Mesenchymal stem cell (in vitro differentiated cells and primary cell): ENCODE data around the gene RB1.

Experiments
- DNase-seq: peaks from one replicate; pipeline ENCODE4 v3.0.0-alpha.2; 2013
- H2AFZ ChIP-seq: one replicate; pipeline ENCODE4 v1.6.1; 2013; ENCODE audit warnings: low read depth, mild to moderate bottlenecking, control low read depth, inconsistent platforms, low read length, moderate library complexity
- H2AK5ac ChIP-seq: 2 replicates; pipeline ENCODE4 v1.6.1; 2013; ENCODE audit warnings: low read length, moderate library complexity, mild to moderate bottlenecking, inconsistent platforms; ENCODE audit not compliant: severe bottlenecking
- H2BK120ac ChIP-seq: one replicate; pipeline ENCODE4 v1.6.1; 2013; ENCODE audit warnings: low read depth, mild to moderate bottlenecking, inconsistent platforms, low read length, moderate library complexity
- H2BK12ac ChIP-seq, 2 experiments: one replicate each; pipeline ENCODE4 v1.6.1; 2013; ENCODE audit warnings: inconsistent platforms in 2 of 2, low read length in 2 of 2, mild to moderate bottlenecking in 2 of 2, moderate library complexity in 2 of 2, control low read depth in 1 of 2
- H2BK15ac ChIP-seq: one replicate; pipeline ENCODE4 v1.6.1; 2013; ENCODE audit warnings: mild to moderate bottlenecking, low read depth, inconsistent platforms; ENCODE audit not compliant: poor library complexity, severe bottlenecking
- H2BK5ac ChIP-seq: 2 replicates; pipeline ENCODE4 v1.6.1; 2013; ENCODE audit warnings: low read depth, mild to moderate bottlenecking, low read length, control low read depth, inconsistent platforms; ENCODE audit not compliant: poor library complexity, severe bottlenecking
- H3K14ac ChIP-seq, 2 experiments: one replicate each; pipeline ENCODE4 v1.6.1; 2013; ENCODE audit warnings: inconsistent platforms in 2 of 2, low read length in 2 of 2, control low read depth in 1 of 2, mild to moderate bottlenecking in 1 of 2, moderate library complexity in 1 of 2
- H3K18ac ChIP-seq, 2 experiments: one replicate each; pipeline ENCODE4 v1.6.1; 2013; ENCODE audit warnings: inconsistent platforms in 2 of 2, low read length in 2 of 2, control low read depth in 1 of 2, low read depth in 1 of 2, mild to moderate bottlenecking in 1 of 2
- H3K23ac ChIP-seq, 2 experiments: one replicate each; pipeline ENCODE4 v1.6.1; 2013; ENCODE audit warnings: inconsistent platforms in 2 of 2, low read length in 2 of 2, mild to moderate bottlenecking in 2 of 2, moderate library complexity in 2 of 2, control low read depth in 1 of 2
- H3K27ac ChIP-seq: 2 replicates; pipeline ENCODE4 v1.5.1; 2013; ENCODE audit warnings: mild to moderate bottlenecking, moderate library complexity, low read length, control low read depth, inconsistent platforms; ENCODE audit not compliant: poor library complexity, severe bottlenecking
- H3K27me3 ChIP-seq, 2 experiments: 2 replicates each; pipeline versions ENCODE4 v1.6.1 to v1.7.0; 2013; ENCODE audit warnings: low read length in 2 of 2, mild to moderate bottlenecking in 2 of 2, moderate library complexity in 2 of 2, control low read depth in 1 of 2, inconsistent platforms in 1 of 2; ENCODE audit not compliant: control insufficient read depth in 1 of 2, insufficient read depth in 1 of 2
- H3K36me3 ChIP-seq, 2 experiments: 2 replicates each; pipeline versions ENCODE4 v1.6.1 to v1.7.0; 2013; ENCODE audit warnings: low read length in 2 of 2, control low read depth in 1 of 2, inconsistent platforms in 1 of 2, low read depth in 1 of 2, mild to moderate bottlenecking in 1 of 2; ENCODE audit not compliant: insufficient read depth in 2 of 2, control insufficient read depth in 1 of 2
- H3K4ac ChIP-seq, 2 experiments: one replicate each; pipeline ENCODE4 v1.6.1; 2013; ENCODE audit warnings: inconsistent platforms in 2 of 2, low read length in 2 of 2, mild to moderate bottlenecking in 2 of 2, moderate library complexity in 2 of 2, control low read depth in 1 of 2, low read depth in 1 of 2
- H3K4me1 ChIP-seq: 2 replicates; pipeline ENCODE4 v1.6.1; 2013; ENCODE audit warnings: low read depth, low read length, control low read depth; ENCODE audit not compliant: control insufficient read depth, insufficient read depth
- H3K4me2 ChIP-seq: 2 replicates; pipeline ENCODE4 v1.6.1; 2013; ENCODE audit warnings: low read length, mild to moderate bottlenecking, inconsistent platforms; ENCODE audit not compliant: poor library complexity, severe bottlenecking
- H3K4me3 ChIP-seq, 2 experiments: 2 replicates each; pipeline versions ENCODE4 v1.5.1 to v1.7.0; 2013; ENCODE audit warnings: low read length in 2 of 2, mild to moderate bottlenecking in 2 of 2, control low read depth in 1 of 2, low read depth in 1 of 2; ENCODE audit not compliant: insufficient read depth in 1 of 2
- H3K79me1 ChIP-seq: replicated peaks from 2 replicates; pipeline ENCODE4 v1.6.1; 2013; ENCODE audit warnings: mild to moderate bottlenecking, control low read depth, low read length, inconsistent platforms; ENCODE audit not compliant: poor library complexity, severe bottlenecking
- H3K9ac ChIP-seq: 2 replicates; pipeline ENCODE4 v1.7.0; 2013; ENCODE audit warnings: mild to moderate bottlenecking, low read length, moderate library complexity
- H3K9me3 ChIP-seq: 2 replicates; pipeline ENCODE4 v1.7.0; 2013; ENCODE audit warnings: mild to moderate bottlenecking, low read length; ENCODE audit not compliant: control insufficient read depth
- H4K8ac ChIP-seq: one replicate; pipeline ENCODE4 v1.6.1; 2013; ENCODE audit warnings: inconsistent platforms, mild to moderate bottlenecking, low read length, moderate library complexity
- H4K91ac ChIP-seq: one replicate; pipeline ENCODE4 v1.6.1; 2013; ENCODE audit warnings: mild to moderate bottlenecking, low read length, inconsistent platforms
- WGBS: methylation state at CpG from one replicate; pipeline ENCODE4 v1.1.7; 2013; ENCODE audit warnings: mixed read lengths; 5-methylcytosine and 5-hydroxymethylcytosine counted together

The RB1 gene

DNA sequence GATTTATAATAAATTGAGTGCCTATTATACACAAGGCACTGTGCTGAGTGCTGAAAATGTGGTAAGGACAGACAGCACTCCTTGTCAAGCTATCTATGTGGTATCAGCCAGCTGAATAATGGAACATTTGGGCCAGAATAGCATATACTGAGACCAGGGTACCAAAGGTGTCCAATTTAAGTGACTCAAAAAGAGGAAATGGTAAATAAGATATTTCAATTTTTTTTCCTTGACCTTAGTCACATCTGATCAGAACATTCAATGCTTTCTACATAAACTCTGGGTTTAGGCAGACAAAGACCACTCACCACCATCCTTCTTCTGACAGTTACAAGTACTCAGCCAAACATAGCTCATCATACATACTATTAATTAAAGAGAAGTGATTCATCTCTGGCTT is 186.1 kb downstream of the RB1 start:
- Histone ChIP-seq H3K23ac (no peak overlapping the region), H2BK5ac (no peak overlapping the region), H3K4me1 (no peaks in the 10 kb centered on the region), H4K91ac (no peak overlapping the region), H2BK120ac (no peak overlapping the region), H3K9me3 (no peaks in the 10 kb centered on the region), H3K18ac (no peak overlapping the region), H3K4ac (no peak overlapping the region), H4K8ac (no peak overlapping the region), H2BK15ac (no peak overlapping the region), H3K4me2 (no peak overlapping the region), H3K36me3 (peaks cover 6% of the 10 kb centered on the region in 2 experiments), H2AK5ac (no peak overlapping the region), H2AFZ (no peak overlapping the region), H3K79me1 (no peaks in the 10 kb centered on the region), H3K4me3 (no peak overlapping the region), H3K9ac (no peak overlapping the region), H3K27me3 (no peaks in the 10 kb centered on the region), H3K27ac (no peak overlapping the region), H3K14ac (no peak overlapping the region), H2BK12ac (no peak overlapping the region)
- DNase-seq: no peak

GRCh38 chr13:48490241-48490640 is 186.7 kb downstream of the RB1 start:
- H2BK120ac ChIP-seq: no peak overlapping the region
- H4K8ac ChIP-seq: no peak overlapping the region
- H3K9me3 ChIP-seq: no peaks in the 10 kb centered on the region
- H3K4me3 ChIP-seq: no peak overlapping the region
- no peak overlapping the region for H2AFZ ChIP-seq
- no peak overlapping the region for H3K4me2 ChIP-seq
- H3K18ac ChIP-seq: no peak overlapping the region
- no peak overlapping the region for H2BK5ac ChIP-seq
- H2AK5ac ChIP-seq: no peak overlapping the region
- no CpG with 5 or more reads among the region's 3 CpGs for WGBS
- H3K14ac ChIP-seq: no peak overlapping the region
- no peak overlapping the region for H2BK12ac ChIP-seq
- no peaks in the 10 kb centered on the region for H3K4me1 ChIP-seq
- no peak overlapping the region for H3K23ac ChIP-seq
- no peak overlapping the region for H3K4ac ChIP-seq
- H3K27me3 ChIP-seq: no peaks in the 10 kb centered on the region
- H2BK15ac ChIP-seq: no peak overlapping the region
- H3K36me3 ChIP-seq: peaks cover 6% of the 10 kb centered on the region in 2 experiments
- no peaks in the 10 kb centered on the region for H3K79me1 ChIP-seq
- H3K9ac ChIP-seq: no peak overlapping the region
- DNase-seq: no peak
- no peak overlapping the region for H3K27ac ChIP-seq
- H4K91ac ChIP-seq: no peak overlapping the region

- no peak overlapping the region for H2BK12ac ChIP-seq
- no peak overlapping the region for H2BK120ac ChIP-seq
- H3K18ac ChIP-seq: no peak overlapping the region
- peak overlapping the region in 1 of 2 experiments; percentile 67 for H3K4me3 ChIP-seq
- no peaks in the 10 kb centered on the region for H3K79me1 ChIP-seq
- H3K9ac ChIP-seq: peak overlapping the region; percentile 55
- H2AFZ ChIP-seq: no peak overlapping the region
- no peak overlapping the region for H3K14ac ChIP-seq
- peaks cover 6% of the 10 kb centered on the region in 2 experiments for H3K36me3 ChIP-seq
- no peak overlapping the region for H3K4me2 ChIP-seq
- DNase-seq: no peak
- H2BK5ac ChIP-seq: no peak overlapping the region
- H3K4ac ChIP-seq: no peak overlapping the region
- H3K9me3 ChIP-seq: no peaks in the 10 kb centered on the region
- H4K8ac ChIP-seq: no peak overlapping the region
- H3K4me1 ChIP-seq: no peaks in the 10 kb centered on the region
- H3K27me3 ChIP-seq: no peaks in the 10 kb centered on the region
- no peak overlapping the region for H2AK5ac ChIP-seq
- no peak overlapping the region for H3K27ac ChIP-seq
- no peak overlapping the region for H2BK15ac ChIP-seq
- no peak overlapping the region for H3K23ac ChIP-seq
- H4K91ac ChIP-seq: no peak overlapping the region
Measured at GRCh38 chr13:48491423-48492095, 188.0 kb downstream of the RB1 start.

DNA sequence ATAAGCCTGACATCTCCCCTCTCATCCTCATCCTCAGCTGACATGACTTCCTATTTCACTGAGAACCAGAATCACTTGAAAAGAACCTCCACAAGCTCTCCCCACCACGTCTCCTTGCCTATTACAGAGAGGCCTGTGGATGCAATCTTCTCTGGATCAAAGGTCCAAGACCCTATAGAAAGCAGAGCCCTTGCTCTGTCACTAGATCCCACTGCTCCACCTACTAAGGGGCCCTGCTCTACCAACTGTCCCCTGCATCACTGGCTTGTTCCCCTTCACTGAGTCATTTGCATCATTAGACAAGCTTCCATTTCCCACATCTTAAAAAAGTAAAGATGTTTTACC is 188.5 kb downstream of the RB1 start:
- no peaks in the 10 kb centered on the region for H3K79me1 ChIP-seq
- no peak overlapping the region for H2AFZ ChIP-seq
- WGBS: 81% methylated on average over 1 of the region's 1 CpG
- no peak overlapping the region for H3K14ac ChIP-seq
- peak overlapping the region; percentile 67 for H4K8ac ChIP-seq
- peaks cover 6% of the 10 kb centered on the region in 2 experiments for H3K36me3 ChIP-seq
- H4K91ac ChIP-seq: peak overlapping the region; percentile 70
- H3K27ac ChIP-seq: no peak overlapping the region
- no peak for DNase-seq
- no peaks in the 10 kb centered on the region for H3K4me1 ChIP-seq
- no peak overlapping the region for H3K4me2 ChIP-seq
- no peak overlapping the region for H2BK5ac ChIP-seq
- H3K23ac ChIP-seq: no peak overlapping the region
- no peak overlapping the region for H3K4ac ChIP-seq
- no peak overlapping the region for H2BK12ac ChIP-seq
- no peaks in the 10 kb centered on the region for H3K27me3 ChIP-seq
- H2BK120ac ChIP-seq: no peak overlapping the region
- H2BK15ac ChIP-seq: no peak overlapping the region
- peak overlapping the region; percentile 55 for H3K9ac ChIP-seq
- no peak overlapping the region for H2AK5ac ChIP-seq
- H3K18ac ChIP-seq: no peak overlapping the region
- no peaks in the 10 kb centered on the region for H3K9me3 ChIP-seq
- H3K4me3 ChIP-seq: peak overlapping the region in 1 of 2 experiments; percentile 67
